GM21529 (cell line): ENCODE data around the gene TBC1D32.
"Not testable (repeated sequence)": the region's sequence is repeated elsewhere in the genome, so short reads cannot be mapped to it uniquely, and the experiment has no call there.

Source experiments
- ATAC-seq: cut with Tn5 transposase; IDR thresholded peaks from one replicate; pipeline ENCODE4 v1.9.1; 2021; ENCODE audit not compliant: unreplicated experiment

Gene TBC1D32

GRCh38 chr6:121321282-121321681, 13.0 kb downstream of the TBC1D32 start:
- ATAC-seq: peak; percentile 64

- ATAC-seq: no peak
Observed at GRCh38 chr6:121319603-121320002, 14.7 kb downstream of the TBC1D32 start.

GRCh38 chr6:121319112-121319553, 15.1 kb downstream of the TBC1D32 start:
- ATAC-seq: no peak

GRCh38 chr6:121314381-121315112, 19.7 kb downstream of the TBC1D32 start:
- no peak for ATAC-seq

- not testable (repeated sequence) for ATAC-seq
Observed at GRCh38 chr6:121311814-121312213, 22.5 kb downstream of the TBC1D32 start.

GRCh38 chr6:121310495-121310894, 23.8 kb downstream of the TBC1D32 start:
- no peak for ATAC-seq

GRCh38 chr6:121309768-121310469, 24.4 kb downstream of the TBC1D32 start:
- no peak for ATAC-seq

- ATAC-seq: peak; percentile 89
Observed at GRCh38 chr6:121305957-121306607, 28.2 kb downstream of the TBC1D32 start.

GRCh38 chr6:121302882-121303281, 31.4 kb downstream of the TBC1D32 start:
- peak; percentile 67 for ATAC-seq

- not testable (repeated sequence) for ATAC-seq
Observed at GRCh38 chr6:121301156-121301555, 33.1 kb downstream of the TBC1D32 start.

- no peak for ATAC-seq
Observed at GRCh38 chr6:121297694-121298093, 36.6 kb downstream of the TBC1D32 start.

- ATAC-seq: no peak
Observed at GRCh38 chr6:121285041-121285440, 49.2 kb downstream of the TBC1D32 start.

GRCh38 chr6:121274666-121275295, 59.5 kb downstream of the TBC1D32 start:
- ATAC-seq: no peak

GRCh38 chr6:121263742-121264141, 70.5 kb downstream of the TBC1D32 start:
- no peak for ATAC-seq

- ATAC-seq: no peak
Observed at GRCh38 chr6:121260651-121261102, 73.6 kb downstream of the TBC1D32 start.

- ATAC-seq: no peak
Observed at GRCh38 chr6:121247386-121247785, 86.9 kb downstream of the TBC1D32 start.

GRCh38 chr6:121242386-121242785, 91.9 kb downstream of the TBC1D32 start:
- ATAC-seq: no peak

- ATAC-seq: no peak
Observed at GRCh38 chr6:121237859-121238258, 96.4 kb downstream of the TBC1D32 start.

GRCh38 chr6:121236984-121237383, 97.3 kb downstream of the TBC1D32 start:
- no peak for ATAC-seq

- no peak for ATAC-seq
Observed at GRCh38 chr6:121235386-121235785, 98.9 kb downstream of the TBC1D32 start.

GRCh38 chr6:121223930-121224329, 110.3 kb downstream of the TBC1D32 start:
- ATAC-seq: no peak
